ENCODE data around the gene TMEM95.

TMEM95 gene

GRCh38 chr17:7324438-7324779, 30.5 kb upstream of the TMEM95 start:
- DNase-seq (ENCODE audit: low read depth): no peak

GRCh38 chr17:7325031-7325528, 29.9 kb upstream of the TMEM95 start:
- H3K4me3 ChIP-seq (ENCODE audit: low read length): no peak overlapping the region
- no peak for DNase-seq (ENCODE audit: low read depth)
- TF ChIP-seq, protein P1, sequence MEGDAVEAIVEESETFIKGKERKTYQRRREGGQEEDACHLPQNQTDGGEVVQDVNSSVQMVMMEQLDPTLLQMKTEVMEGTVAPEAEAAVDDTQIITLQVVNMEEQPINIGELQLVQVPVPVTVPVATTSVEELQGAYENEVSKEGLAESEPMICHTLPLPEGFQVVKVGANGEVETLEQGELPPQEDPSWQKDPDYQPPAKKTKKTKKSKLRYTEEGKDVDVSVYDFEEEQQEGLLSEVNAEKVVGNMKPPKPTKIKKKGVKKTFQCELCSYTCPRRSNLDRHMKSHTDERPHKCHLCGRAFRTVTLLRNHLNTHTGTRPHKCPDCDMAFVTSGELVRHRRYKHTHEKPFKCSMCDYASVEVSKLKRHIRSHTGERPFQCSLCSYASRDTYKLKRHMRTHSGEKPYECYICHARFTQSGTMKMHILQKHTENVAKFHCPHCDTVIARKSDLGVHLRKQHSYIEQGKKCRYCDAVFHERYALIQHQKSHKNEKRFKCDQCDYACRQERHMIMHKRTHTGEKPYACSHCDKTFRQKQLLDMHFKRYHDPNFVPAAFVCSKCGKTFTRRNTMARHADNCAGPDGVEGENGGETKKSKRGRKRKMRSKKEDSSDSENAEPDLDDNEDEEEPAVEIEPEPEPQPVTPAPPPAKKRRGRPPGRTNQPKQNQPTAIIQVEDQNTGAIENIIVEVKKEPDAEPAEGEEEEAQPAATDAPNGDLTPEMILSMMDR (conservative IDR thresholded peaks at IDR 0.05; ENCODE audit: low read length): no peak

More at GRCh38 chr17:7324438-7324779, 30.5 kb upstream of the TMEM95 start:
- no peak overlapping the region for H3K4me3 ChIP-seq (ENCODE audit: low read length)
- TF ChIP-seq, protein P1 (conservative IDR thresholded peaks at IDR 0.05; ENCODE audit: low read length): no peak

DNA sequence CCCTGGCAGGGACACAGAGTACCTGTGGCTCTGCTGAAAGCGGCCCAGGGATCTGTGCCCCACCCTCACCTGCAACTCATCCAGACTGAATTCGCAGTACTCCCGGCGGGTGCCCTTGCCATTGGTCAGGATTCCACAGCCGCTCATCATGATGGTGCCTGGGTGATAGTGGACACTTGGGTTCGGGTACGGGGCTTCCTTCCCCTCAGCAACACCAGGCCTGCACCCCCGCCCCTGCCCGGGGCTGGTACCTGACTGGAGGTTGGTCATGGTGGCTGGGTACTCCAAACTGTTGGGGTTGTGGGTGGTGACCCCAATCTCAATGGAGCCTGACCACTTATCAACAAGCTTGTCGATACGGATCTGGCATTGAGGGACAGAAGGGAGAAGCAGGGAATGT, 28.8 kb upstream of the TMEM95 start:
- DNase-seq (ENCODE audit: low read depth): no peak
- TF ChIP-seq, protein P1 (conservative IDR thresholded peaks at IDR 0.05; ENCODE audit: low read length): no peak
- H3K4me3 ChIP-seq (ENCODE audit: low read length): no peak overlapping the region

DNA sequence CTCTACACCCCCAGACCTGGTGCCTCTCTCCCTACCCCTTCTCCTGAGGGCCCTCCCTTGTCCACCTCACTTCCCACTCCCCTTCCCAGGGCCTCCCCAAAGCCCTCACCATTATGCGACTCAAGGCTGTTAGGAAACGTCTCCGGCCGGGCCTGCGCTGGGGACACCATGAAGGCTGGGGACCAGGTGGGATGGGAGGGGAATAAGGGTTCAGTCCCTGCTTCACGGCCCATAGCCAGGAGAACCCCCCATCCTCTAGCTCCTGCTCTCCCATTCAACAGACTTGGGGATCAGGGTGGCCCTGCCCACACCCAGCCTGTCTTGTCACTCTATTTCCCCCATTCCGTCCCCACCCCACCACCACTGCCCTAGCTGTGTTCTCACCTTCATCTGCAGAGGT, 27.9 kb upstream of the TMEM95 start:
- TF ChIP-seq, protein P1 (conservative IDR thresholded peaks at IDR 0.05; ENCODE audit: low read length): no peak
- no peak for DNase-seq (ENCODE audit: low read depth)

GRCh38 chr17:7327501-7327900, 27.5 kb upstream of the TMEM95 start:
- TF ChIP-seq, protein P1 (conservative IDR thresholded peaks at IDR 0.05; ENCODE audit: low read length): no peak
- DNase-seq (ENCODE audit: low read depth): no peak
- no peak overlapping the region for H3K4me3 ChIP-seq (ENCODE audit: low read length)

More for the DNA sequence above, 27.9 kb upstream of the TMEM95 start:
- no peak overlapping the region for H3K4me3 ChIP-seq (ENCODE audit: low read length)

GRCh38 chr17:7328009-7328408, 26.9 kb upstream of the TMEM95 start:
- TF ChIP-seq, protein P1 (conservative IDR thresholded peaks at IDR 0.05; ENCODE audit: low read length): no peak
- DNase-seq (ENCODE audit: low read depth): no peak
- peak overlapping the region; percentile 97 for H3K4me3 ChIP-seq (ENCODE audit: low read length)

DNA sequence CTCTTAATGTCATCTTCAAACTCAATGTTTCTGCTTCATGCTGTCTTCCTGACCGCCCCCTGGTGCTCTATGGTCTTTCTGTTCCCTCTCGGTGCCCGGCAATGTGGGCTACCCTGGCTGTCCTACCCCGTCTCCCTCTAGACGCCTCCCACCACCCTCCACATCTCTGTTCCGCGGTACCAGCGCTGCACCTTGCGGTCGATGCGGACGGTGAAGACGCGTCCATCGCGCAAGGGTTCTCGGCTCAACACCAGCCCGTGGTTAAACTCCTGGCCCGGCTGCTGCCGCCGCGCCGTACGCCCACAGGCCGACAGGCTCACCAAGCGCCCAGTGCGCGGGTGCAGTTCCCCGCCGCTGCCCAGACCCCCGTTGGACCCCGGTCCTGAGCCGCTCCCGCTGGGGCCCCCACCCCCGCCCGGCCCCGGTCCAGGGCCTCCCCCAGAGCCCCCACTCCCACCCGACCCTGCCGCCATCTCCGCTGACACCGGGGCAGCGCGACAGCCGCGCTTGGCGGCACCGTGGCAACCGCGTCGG, 26.0 kb upstream of the TMEM95 start, which contains the start of gene NEURL4:
TSS of gene NEURL4 (minus strand) at position 496 of the 534 bp plus-strand sequence. CDS start at position 473, 23 bp downstream.
- TF ChIP-seq, protein P1 (conservative IDR thresholded peaks at IDR 0.05; ENCODE audit: low read length): peak; percentile 30; the same call in 1 of the 2 replicates
- H3K4me3 ChIP-seq (ENCODE audit: low read length): peak within 1 kb of the TSS; percentile 97
- DNase-seq (ENCODE audit: low read depth): no peak
